ENCODE results near the gene SULT2B1.
A peak's percentile ranks its signal among the peaks of the same experiment; 100 is the strongest.

Gene SULT2B1

GRCh38 chr19:48615231-48616040, 63.5 kb downstream of the SULT2B1 start:
- H3K4me3 ChIP-seq (ENCODE audit: low read depth, low read length): no peak overlapping the region
- TF ChIP-seq CTCF (conservative IDR thresholded peaks at IDR 0.05; ENCODE audit: low read depth, low read length): no peak
- DNase-seq (ENCODE audit: low read depth): no peak

DNA sequence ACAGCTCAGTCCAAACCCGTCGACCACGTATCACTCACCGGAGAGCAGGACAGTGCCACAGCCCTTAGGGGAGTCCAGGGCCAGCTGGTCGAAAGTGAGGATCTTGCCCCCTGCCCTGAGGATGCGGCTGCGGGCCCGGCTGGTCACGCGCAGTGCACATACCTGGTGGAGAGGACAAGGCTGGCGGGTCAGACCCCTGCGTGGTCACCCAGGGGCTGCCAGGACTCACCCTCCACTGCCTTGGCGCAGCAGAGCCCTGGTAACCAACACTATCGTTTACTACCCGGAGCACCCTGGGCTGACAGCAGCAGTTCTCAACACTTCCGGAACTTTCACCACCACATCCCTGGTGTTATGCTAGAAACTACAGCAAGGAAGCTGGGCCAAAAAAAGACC, 64.1 kb downstream of the SULT2B1 start:
- no peak overlapping the region for H3K4me3 ChIP-seq (ENCODE audit: low read depth, low read length)
- DNase-seq (ENCODE audit: low read depth): no peak
- TF ChIP-seq CTCF (conservative IDR thresholded peaks at IDR 0.05; ENCODE audit: low read depth, low read length): no peak

DNA sequence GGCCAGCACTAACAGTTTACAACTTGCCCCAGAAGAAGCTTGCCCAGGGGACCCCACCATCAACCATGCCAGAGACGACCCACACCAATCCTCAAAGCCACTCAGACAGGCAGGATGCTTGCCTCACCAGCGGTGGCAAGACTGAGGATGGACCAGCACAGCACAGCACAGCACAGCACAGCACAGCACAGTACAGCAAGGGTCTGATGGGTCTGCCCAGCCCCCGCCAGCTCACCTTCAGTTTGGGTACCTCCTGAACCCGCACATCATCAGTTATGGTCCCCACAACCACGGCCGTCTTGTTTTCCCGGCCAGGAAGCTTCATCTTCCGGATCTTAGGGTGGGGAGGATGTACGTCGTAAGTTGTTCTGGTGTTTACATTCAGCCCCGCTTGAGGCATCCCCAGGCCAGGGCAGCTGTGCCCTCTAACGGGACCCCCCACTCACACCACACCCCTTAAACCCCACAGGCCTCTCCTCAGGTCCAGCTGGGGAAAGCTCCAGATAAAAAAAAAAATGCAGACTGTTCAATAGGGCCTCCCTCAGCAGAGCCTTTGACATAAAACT, 64.6 kb downstream of the SULT2B1 start:
- H3K4me3 ChIP-seq (ENCODE audit: low read depth, low read length): peak overlapping the region; percentile 99
- no peak for TF ChIP-seq CTCF (conservative IDR thresholded peaks at IDR 0.05; ENCODE audit: low read depth, low read length)
- no peak for DNase-seq (ENCODE audit: low read depth)

- H3K4me3 ChIP-seq (ENCODE audit: low read depth, low read length): peak overlapping the region; percentile 99
- TF ChIP-seq CTCF (conservative IDR thresholded peaks at IDR 0.05; ENCODE audit: low read depth, low read length): peak; percentile 39
- peak; percentile 50 for DNase-seq (ENCODE audit: low read depth)
Measured at GRCh38 chr19:48617146-48617937, 65.4 kb downstream of the SULT2B1 start.

- DNase-seq (ENCODE audit: low read depth): no peak
- H3K4me3 ChIP-seq (ENCODE audit: low read depth, low read length): peak overlapping the region; percentile 99
- TF ChIP-seq CTCF (conservative IDR thresholded peaks at IDR 0.05; ENCODE audit: low read depth, low read length): no peak
Measured at GRCh38 chr19:48618278-48618915, 66.4 kb downstream of the SULT2B1 start.

GRCh38 chr19:48618916-48619691, 67.1 kb downstream of the SULT2B1 start, which contains the start of the genes RPL18 and SPHK2:
TSS of gene RPL18 (minus strand) at chr19:48619178. CDS start at chr19:48619143, 35 bp downstream.
TSS of gene SPHK2 (plus strand) at chr19:48619506. CDS start at chr19:48620515, 1,009 bp downstream.
- H3K4me3 ChIP-seq (ENCODE audit: low read depth, low read length): peak within 1 kb of the TSS; percentile 99
- DNase-seq (ENCODE audit: low read depth): peak; percentile 100
- no peak for TF ChIP-seq CTCF (conservative IDR thresholded peaks at IDR 0.05; ENCODE audit: low read depth, low read length)

All from choroid plexus epithelial cell (primary cell).